Lower lobe of right lung (tissue), 2 donors: Measurements from ENCODE around the gene MBNL3. TPM values are rescaled to one million over a fixed set of nuclear protein-coding genes. Genes with fewer than 3 reads are reported as not detected.

Source experiments
- ATAC-seq, 2 donors: fragments of 200-7000 bp; cut with Tn5 transposase; one replicate each; pipeline ENCODE4 v1.9.1; 2020 to 2022; ENCODE audit warnings: mild to moderate bottlenecking in 2 of 2, moderate library complexity in 2 of 2
- DNase-seq: peaks from one replicate; pipeline ENCODE4 v3.0.0-alpha.2; 2020
- H3K27ac ChIP-seq: fragments of 200-600 bp; one replicate; pipeline ENCODE4 v1.8.0; 2022
- H3K27me3 ChIP-seq: fragments of 200-600 bp; one replicate; pipeline ENCODE4 v1.8.0; 2022; ENCODE audit warnings: low read depth
- H3K36me3 ChIP-seq: fragments of 200-600 bp; one replicate; pipeline ENCODE4 v1.8.0; 2022; ENCODE audit warnings: mild to moderate bottlenecking
- H3K4me1 ChIP-seq: fragments of 200-600 bp; one replicate; pipeline ENCODE4 v1.8.0; 2022
- H3K4me3 ChIP-seq: fragments of 200-600 bp; one replicate; pipeline ENCODE4 v1.8.0; 2022; ENCODE audit warnings: mild to moderate bottlenecking
- H3K9me3 ChIP-seq: fragments of 200-600 bp; one replicate; pipeline ENCODE4 v1.8.0; 2022
- intact Hi-C: fragments of 100-400 bp; cut with DNase I; formaldehyde crosslinking; loops from one replicate; pipeline ENCODE4 v1.11.0; 2022
- total RNA-seq: library from RNA; stranded (reverse); fragmentation: NEBNext Ultra II Directional; extraction: Animal tissue kit (Norgen Biotek cat#: 25700); gene quantifications from one replicate; pipeline ENCODE4 v1.2.1, GENCODE V29; 2021
- TF ChIP-seq, protein P1 (sequence below): fragments of 200-600 bp; IDR thresholded peaks from one replicate; pipeline ENCODE4 v1.8.0; 2022; ENCODE audit warnings: antibody characterized with exemption, mild to moderate bottlenecking
- donor health status: DM: no; HTN: yes; CAD: no; lungs with severe emphysema.

Gene MBNL3
- total RNA-seq, 1 donor from 2014 or later: 24.3 TPM

DNA sequence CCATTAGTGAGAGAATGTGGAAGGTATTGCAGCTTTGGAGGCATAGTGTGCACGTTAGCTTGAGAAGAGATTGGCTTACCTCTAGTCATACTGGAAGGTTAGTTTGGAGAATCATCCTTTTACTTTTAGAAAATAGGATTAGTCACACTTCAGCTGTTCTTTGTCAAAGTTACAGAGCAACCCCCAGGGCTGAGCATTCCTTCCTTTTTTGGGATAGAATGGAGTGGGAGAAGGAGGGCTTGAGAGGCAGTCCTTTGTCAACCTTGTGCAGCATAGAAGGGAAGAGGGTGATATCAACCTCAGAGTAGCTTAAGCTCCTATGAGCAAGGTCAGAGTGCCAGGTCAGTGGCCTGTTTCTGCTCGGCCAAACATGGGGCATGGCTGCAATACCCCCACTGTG, 8.6 kb upstream of the MBNL3 start:
- no peak for ATAC-seq
- H3K9me3 ChIP-seq: no peaks in the 10 kb centered on the region
- no peaks in the 10 kb centered on the region for H3K36me3 ChIP-seq
- intact Hi-C loops: no loop called here
- TF ChIP-seq, protein P1, sequence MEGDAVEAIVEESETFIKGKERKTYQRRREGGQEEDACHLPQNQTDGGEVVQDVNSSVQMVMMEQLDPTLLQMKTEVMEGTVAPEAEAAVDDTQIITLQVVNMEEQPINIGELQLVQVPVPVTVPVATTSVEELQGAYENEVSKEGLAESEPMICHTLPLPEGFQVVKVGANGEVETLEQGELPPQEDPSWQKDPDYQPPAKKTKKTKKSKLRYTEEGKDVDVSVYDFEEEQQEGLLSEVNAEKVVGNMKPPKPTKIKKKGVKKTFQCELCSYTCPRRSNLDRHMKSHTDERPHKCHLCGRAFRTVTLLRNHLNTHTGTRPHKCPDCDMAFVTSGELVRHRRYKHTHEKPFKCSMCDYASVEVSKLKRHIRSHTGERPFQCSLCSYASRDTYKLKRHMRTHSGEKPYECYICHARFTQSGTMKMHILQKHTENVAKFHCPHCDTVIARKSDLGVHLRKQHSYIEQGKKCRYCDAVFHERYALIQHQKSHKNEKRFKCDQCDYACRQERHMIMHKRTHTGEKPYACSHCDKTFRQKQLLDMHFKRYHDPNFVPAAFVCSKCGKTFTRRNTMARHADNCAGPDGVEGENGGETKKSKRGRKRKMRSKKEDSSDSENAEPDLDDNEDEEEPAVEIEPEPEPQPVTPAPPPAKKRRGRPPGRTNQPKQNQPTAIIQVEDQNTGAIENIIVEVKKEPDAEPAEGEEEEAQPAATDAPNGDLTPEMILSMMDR: no peak
- H3K4me1 ChIP-seq: no peaks in the 10 kb centered on the region
- no peak for DNase-seq
- no peak overlapping the region for H3K4me3 ChIP-seq
- H3K27ac ChIP-seq: no peak overlapping the region
- H3K27me3 ChIP-seq: no peaks in the 10 kb centered on the region

GRCh38 chrX:132493095-132493494, 4.3 kb upstream of the MBNL3 start:
- Histone ChIP-seq H3K36me3 (no peaks in the 10 kb centered on the region), H3K27me3 (no peaks in the 10 kb centered on the region), H3K4me3 (no peak overlapping the region), H3K4me1 (no peaks in the 10 kb centered on the region), H3K9me3 (no peaks in the 10 kb centered on the region), H3K27ac (no peak overlapping the region)
- TF ChIP-seq, protein P1: no peak
- no peak for DNase-seq
- ATAC-seq: no peak
- intact Hi-C loops: no loop called here

- no peaks in the 10 kb centered on the region for H3K9me3 ChIP-seq
- peaks cover 11% of the 10 kb centered on the region for H3K4me1 ChIP-seq
- no peaks in the 10 kb centered on the region for H3K36me3 ChIP-seq
- ATAC-seq (peak; percentile 43 to 66), DNase-seq (no peak)
- no peak overlapping the region for H3K27ac ChIP-seq
- no peak overlapping the region for H3K4me3 ChIP-seq
- H3K27me3 ChIP-seq: no peaks in the 10 kb centered on the region
- intact Hi-C loops: no loop called here
- TF ChIP-seq, protein P1: no peak
Measured at GRCh38 chrX:132491191-132491590, 2.4 kb upstream of the MBNL3 start.

GRCh38 chrX:132489578-132490419, 961 bp upstream of the MBNL3 start:
- Histone ChIP-seq H3K27me3 (no peaks in the 10 kb centered on the region), H3K4me1 (peaks cover 22% of the 10 kb centered on the region), H3K9me3 (no peaks in the 10 kb centered on the region), H3K4me3 (peak overlapping the region; percentile 66), H3K36me3 (no peaks in the 10 kb centered on the region), H3K27ac (peak overlapping the region; percentile 89)
- TF ChIP-seq, protein P1: no peak
- intact Hi-C loops: no loop called here
- ATAC-seq (peak; percentile 73 to 80), DNase-seq (peak; percentile 51)

DNA sequence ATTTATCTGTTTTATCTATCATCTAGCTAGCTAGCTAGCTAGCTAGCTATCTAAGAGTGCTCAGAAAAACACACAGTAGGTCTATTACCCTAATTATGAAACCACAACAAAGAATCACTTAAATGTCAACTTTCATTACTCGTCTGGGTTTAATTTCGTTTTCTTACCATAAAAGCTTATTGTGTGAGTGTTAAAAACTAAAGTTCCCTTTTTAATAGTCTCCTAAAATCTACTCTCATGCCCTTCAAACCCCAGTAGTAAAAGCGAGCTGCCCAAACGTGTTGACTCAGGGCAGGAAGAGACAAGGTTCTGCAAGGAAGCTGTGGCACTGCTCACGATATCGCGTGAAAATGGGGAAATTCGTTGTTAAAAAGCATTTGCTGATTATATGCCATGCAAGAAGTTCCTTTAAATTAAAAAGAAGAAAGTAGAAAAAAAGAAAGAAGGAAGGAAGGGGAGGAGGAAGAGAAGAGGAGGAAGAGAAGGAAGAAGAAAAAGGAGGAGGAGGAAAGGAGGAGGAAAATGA, 595 bp downstream of the MBNL3 start:
- ATAC-seq (peak; percentile 44 to 56), DNase-seq (no peak)
- peak overlapping the region; percentile 66 for H3K4me3 ChIP-seq
- H3K27me3 ChIP-seq: no peaks in the 10 kb centered on the region
- intact Hi-C loops: no loop called here
- H3K9me3 ChIP-seq: no peaks in the 10 kb centered on the region
- peak overlapping the region; percentile 89 for H3K27ac ChIP-seq
- TF ChIP-seq, protein P1: no peak
- H3K36me3 ChIP-seq: no peaks in the 10 kb centered on the region
- H3K4me1 ChIP-seq: peaks cover 22% of the 10 kb centered on the region
